ENCODE data around the gene CELF4.

- no peak for TF ChIP-seq POLR2AphosphoS5 (IDR thresholded peaks at IDR 0.05; ENCODE audit: low read depth)
- no peak for TF ChIP-seq CTCF (IDR thresholded peaks at IDR 0.05; ENCODE audit: insufficient read depth, low read length)
These were observed 150.8 kb downstream of the CELF4 start for GRCh38 chr18:37414816-37415215.
